HG02642 (cell line): Measurements from ENCODE around the gene LHX1.

Source experiments
- ATAC-seq: cut with Tn5 transposase; IDR thresholded peaks from one replicate; pipeline ENCODE4 v1.9.1; 2021; ENCODE audit warnings: mild to moderate bottlenecking; ENCODE audit not compliant: unreplicated experiment, poor library complexity

Gene LHX1

DNA sequence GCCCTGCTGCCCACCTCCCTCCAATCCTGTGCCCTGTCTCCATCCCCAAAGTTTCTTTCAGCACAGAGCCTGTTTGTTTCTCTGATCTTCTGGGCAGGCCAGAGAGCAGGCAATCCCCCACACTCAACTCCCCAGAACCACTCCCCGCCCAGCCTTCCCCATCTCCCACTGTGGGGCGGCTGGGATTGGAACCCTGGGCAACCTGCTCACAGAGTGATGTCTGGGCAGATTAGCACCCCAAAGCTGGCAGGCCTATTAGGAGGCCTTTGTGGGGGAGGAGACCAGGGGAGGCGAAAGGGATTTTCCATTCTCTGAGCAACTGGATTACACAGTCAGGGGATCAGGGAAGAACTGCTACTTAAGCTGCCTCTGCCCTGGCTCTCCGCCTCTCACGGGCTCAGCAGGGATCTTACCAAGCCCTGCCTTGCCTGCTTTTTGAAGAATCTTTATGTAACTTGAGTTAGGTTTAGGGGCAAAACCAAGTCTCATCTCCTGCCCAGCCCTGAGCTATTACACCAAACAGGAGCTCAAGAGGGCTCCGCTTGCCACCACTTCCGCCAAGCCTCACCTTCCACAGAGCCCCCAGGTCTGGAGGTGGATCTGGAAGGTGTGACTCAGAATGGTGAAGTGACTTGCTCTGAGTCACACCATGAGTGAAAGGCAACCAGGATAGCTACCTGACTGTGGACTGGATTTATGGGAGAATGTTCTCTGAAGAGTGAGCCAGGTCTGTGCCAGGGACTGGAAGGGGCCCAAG is 16.0 kb upstream of the LHX1 start:
- no peak for ATAC-seq

DNA sequence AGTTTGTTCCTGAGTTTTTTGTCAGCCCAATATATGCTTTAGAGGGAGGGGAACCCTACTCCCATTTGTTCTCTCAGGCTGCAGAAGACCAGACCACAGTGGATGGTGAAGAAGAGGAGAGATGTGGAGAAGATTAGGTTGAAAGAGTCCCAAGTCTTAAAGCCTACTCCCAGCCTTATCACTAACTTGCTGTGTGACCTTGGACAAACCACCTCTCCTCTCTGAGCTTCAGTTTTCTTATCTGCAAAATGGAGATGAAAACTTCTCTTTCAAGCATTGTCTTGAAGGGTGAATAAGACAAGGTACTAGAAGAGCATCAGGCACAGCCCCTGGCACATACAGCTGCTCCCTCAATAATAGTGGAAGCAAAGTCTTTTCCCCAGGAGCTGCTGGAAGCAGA is 15.1 kb upstream of the LHX1 start:
- ATAC-seq, result no peak

DNA sequence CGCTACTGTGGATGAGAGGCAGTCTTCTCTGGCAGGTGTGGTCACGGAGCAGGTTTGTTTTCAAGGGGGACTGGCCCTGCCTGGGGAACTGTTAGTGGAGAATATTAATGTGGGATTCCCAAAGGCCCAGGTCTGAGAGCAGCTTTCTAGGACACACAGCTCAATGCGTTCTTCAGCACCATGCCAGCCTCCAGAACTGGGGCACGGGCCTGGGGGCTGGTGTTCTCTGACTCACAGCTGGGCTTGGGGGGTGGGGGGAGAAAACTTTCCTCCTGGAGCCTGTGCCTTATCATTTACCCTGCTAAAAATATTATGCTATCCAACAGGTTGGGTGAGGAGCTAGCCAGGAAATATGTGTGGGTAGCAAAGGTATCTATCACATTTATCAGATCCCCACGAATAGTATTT is 13.5 kb upstream of the LHX1 start:
- ATAC-seq, result no peak

DNA sequence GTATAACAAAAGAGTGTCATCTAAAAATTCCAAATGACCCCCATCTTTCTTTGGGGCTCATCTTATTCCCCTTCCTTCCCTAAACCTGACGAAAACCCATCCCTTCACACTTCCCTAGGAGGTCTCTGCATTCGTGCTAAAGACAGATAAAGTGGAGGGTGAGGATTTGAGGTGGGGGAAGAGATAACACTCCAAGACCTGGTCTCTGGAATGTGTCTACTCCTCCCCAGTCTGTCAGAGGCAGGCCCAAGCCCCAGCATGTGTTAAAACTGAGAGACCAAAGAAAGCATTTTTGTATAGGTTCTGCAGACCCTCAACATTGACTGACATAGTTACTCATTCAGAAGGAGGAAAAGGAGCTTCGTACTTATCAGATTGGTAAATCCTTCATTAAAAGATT is 11.0 kb upstream of the LHX1 start:
- no peak for ATAC-seq

DNA sequence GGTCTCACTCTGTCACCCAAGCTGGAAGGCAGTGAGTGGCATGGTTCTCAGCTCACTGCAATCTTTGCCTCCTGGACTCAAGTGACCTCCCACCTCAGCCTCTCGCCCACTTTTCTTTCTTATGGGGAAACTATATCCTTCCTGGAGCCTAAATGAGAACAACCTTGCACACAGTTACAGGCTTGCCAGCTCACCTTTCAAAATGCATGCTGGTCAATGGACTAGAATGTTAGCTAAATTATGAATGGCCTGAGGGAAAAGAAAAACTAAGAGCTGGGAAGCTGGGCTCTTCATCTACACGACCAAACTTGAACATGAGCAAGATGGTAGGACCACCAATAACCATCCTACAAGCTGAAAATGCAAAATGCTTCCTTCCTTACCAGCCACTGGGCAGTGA is 10.6 kb upstream of the LHX1 start:
- ATAC-seq, result no peak

DNA sequence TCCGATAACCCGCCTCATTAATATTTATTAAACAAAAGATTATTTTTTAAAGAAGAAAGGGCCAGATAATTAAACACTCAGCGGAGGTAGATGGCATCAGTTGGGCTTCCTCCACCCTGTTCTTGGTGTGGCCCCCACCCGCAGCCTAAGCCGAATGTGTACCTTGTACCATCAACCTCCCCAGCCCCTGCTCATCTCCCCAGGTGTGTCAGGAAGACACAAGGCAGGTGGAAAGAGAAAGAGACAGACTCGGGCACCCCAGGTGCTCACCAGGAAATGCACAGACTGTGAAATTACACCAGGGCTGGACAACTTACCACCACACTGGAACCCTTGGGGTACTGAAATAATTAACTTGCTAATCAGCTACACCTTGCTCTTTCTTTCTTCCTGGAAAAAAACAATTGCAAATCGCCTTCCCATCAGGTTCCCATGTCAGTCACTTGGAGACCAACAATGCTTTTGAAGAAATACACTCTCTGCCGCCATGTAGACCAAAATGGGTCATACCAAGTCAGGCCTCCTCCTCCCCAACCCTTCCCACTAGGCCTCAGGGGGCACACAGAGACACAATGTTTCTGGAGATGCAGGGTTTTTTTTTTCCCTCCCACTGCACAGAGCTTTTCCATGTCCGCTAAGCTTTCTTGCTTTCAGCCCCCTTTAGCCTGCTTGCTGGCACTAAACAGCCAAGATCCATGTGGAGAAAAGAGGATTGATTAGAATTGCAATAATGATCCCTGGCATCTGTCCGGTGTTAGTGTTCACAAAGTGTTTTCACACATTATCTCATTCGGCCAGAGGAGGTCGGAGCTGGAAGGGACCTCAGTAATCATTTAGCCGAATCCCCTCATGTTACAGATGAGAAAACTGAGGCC is 8.6 kb upstream of the LHX1 start:
- no peak for ATAC-seq

DNA sequence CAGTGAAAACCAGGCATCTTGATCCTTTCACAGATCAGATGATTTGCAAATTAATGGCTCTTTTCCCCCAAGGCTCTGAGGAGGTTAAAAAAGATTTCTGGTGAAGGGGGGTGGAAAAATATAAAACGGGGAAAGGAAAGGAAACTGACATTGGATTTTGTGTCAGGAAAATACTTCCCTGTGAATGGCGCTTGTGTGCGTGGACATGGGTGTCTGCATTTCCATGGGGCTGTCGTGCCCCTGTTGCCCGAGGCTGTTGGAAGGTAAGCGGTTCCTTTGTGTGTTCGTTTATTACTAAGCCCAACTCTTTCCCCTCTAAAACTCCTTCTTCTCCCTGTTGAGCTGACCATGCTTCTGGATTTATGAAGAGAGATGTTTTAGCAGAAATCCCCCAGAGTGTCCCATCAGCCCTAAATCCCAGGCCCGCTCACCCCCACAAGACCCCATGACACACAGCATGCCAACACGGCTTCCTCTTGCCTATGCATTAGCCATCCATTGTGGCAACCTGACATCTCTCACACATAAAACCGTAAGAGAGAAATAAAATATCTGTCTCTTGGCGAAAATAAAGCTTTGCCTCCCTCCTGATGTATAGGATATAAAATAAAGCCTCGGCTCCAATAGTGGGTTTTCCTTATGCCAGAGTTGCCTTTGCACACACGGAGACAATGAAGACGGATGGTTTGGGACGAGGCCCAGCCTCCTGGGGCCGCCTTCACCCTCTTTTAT is 7.3 kb upstream of the LHX1 start:
- ATAC-seq, result no peak

DNA sequence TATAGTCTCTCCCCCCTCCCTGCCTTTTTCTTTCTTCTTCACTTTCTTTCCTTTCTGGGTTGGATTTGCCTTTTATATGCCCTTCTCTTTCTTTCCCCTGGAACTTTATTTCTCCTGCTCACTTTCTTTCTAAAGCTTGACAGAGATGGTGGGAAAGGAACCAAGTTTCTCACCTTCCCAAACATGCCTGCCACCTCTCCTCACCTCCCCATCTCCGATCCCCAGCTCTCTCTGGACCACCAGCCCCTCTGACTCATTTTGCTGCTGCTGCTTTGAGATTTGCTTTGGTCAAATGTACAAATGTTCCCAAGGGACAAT is 6.7 kb upstream of the LHX1 start:
- no peak for ATAC-seq

DNA sequence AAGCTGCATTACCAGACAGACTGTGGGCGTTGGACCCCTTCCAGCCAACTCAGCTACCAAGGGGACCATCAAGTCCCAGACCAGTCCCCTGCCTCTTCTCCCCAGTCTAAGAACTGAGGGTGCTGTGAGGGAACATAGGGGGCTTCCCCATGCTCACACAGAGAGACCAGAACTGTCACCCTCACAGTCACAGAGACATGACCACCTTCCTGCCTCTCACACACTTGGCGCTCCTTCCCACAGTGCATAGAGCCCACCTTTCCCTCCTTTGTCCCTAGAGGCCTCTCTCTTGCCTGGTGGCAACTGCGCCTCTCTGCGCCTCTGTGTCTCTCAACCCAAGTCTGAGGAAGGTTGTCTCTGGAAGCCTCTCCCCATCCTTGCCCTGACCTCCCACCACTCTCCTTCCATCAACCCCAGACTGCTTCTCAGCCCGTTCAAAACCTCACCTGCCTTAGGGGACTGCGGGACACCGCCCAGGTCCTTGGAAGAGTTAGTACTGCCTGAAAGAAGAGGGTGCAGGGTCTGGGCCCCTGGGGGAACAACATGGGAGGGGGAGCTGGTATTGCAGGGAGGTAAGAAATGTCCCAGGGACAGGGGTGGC is 6.1 kb upstream of the LHX1 start:
- ATAC-seq, result no peak

DNA sequence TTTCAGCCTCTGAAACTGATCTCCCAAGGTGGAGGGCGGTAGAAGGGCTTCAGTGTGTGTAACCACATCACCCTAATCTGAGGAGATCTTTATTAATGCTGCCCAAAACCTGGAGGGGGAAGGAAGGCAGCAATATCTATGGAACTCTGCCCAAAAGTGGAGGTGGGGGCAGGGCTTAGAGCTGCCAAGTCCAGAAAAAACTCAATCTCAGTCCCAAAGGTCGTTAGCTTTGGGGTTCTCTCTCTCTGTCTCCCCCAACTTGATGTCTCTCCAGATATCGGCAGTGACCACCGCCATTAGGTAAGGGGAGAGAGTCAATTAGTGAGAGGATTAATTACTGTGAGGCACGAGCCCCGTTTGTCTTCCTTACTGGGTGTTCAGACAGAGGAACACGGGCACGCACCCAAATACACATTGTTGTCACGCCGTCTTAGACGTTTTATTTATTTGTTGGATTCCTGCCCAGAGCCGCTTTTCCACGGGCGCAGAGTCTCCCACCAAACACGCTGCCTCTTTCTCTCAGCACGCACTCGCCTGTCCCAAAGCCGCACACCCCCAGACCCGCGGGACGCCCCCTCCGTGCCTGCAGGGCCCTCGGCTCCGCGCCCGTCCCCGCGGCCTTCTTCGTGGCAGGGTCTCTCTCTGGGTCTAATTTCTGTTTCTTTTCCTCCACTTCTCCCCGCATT is 5.4 kb upstream of the LHX1 start:
- no peak for ATAC-seq

DNA sequence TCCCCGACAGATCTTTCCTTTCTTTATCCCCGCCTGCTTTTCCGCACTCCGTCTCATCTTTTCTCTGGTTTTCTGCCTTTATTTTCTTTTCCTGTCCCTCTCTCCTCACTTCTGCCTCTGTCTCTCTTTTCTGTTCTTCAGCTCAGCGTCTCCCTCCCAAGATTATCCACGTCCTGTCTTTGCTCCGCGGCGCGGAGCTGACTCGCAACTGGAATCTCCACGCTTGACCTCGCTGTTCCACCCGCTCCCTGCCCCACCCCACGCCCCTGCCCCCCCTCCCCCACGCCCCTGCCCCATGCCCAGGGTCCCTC is 4.9 kb upstream of the LHX1 start:
- no peak for ATAC-seq

DNA sequence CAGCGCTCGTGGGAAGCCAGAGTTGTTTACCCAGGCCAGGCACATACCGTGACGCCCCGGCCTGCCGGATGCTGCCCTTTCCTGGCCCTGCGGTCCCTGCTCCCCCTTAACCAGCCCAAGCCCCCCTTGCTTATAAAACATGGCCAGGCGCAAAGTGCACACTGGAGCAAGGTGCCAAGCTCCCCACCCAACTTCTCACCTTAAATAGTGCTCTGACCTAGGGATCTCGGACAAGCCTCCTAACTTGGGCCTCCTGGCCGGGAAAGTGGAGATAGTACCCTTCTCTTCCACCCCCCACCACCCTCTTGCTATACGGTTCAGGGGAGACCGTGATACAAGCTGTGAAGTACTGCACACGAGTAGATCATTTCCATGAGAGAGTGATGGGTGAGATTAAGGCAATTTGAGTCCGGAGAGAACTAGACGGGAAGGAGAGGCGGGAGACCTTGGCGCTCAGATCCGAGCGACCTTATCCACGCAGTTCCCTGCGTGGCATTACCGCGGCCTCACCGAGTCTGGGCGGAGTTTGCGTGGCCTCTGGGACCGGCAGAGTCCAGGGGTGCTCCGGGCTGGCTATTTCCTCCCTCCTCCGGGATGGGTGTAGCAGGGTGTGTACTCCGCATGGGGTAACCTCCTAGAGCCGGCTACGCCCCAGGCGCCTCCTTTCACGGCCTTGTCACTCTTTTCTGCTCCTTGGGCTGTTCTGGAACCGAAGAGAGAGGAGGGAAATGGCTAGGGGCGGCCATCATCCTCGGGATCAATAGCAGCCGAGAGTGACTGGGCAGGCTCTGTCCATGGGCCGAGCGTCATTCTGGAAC is 4.4 kb upstream of the LHX1 start:
- no peak for ATAC-seq

DNA sequence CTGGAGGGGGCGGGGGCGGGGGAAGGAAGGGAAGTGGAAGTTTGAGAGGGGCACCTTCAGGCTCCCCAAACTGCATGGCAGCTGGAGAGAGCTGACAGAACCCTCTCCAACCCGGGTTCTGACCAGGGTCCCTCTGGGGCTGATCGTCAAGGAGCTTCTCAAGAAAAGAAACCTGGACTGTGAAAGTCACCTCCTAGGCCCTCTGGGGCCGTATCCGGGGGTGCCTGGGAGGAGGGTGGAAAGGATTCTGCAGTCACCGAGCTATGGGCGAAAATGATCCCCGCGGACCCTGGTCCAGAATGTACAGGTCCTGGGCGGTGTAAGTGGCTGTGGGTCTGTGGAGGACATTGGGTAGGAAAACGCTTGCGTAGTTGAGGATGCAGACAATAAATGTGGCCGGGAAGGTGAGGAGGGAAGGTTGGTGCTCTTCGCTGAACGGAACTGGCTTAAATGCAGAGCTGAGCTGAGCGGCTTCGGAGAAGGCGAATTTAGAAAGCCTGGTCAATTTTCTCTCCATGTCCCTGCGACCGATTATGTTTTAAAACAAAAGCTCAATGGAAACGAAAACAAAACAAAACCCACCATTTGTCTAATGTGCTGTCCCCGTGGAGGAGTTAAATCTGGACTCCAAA is 3.6 kb upstream of the LHX1 start:
- ATAC-seq, result no peak

DNA sequence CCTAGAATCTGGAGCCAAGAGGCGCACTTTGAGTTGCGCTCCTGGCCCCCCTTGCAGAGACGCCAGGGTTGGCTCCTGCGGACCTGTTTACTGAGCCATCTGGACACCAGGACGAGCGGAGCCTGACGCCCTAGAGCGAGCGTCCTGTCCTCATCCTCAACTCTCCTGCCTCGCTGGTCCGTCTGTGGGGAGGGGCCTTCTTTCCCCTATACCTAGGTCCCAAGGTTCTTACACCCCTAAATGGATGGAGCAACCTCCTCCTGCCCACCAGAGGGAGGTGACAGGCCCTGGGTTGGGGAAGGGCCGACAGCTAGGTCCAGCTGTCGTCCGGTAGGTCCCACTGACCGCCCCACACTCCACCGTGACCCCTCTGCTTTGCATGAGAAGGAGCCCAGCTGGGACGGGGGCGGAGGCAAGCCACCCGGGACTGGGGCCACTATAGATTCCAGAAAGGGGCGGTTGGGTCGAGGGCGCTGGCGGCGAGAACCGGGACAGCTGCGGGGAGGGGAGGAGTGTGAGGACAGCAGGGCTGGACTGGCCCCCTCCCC is 3.1 kb upstream of the LHX1 start:
- ATAC-seq, result no peak

DNA sequence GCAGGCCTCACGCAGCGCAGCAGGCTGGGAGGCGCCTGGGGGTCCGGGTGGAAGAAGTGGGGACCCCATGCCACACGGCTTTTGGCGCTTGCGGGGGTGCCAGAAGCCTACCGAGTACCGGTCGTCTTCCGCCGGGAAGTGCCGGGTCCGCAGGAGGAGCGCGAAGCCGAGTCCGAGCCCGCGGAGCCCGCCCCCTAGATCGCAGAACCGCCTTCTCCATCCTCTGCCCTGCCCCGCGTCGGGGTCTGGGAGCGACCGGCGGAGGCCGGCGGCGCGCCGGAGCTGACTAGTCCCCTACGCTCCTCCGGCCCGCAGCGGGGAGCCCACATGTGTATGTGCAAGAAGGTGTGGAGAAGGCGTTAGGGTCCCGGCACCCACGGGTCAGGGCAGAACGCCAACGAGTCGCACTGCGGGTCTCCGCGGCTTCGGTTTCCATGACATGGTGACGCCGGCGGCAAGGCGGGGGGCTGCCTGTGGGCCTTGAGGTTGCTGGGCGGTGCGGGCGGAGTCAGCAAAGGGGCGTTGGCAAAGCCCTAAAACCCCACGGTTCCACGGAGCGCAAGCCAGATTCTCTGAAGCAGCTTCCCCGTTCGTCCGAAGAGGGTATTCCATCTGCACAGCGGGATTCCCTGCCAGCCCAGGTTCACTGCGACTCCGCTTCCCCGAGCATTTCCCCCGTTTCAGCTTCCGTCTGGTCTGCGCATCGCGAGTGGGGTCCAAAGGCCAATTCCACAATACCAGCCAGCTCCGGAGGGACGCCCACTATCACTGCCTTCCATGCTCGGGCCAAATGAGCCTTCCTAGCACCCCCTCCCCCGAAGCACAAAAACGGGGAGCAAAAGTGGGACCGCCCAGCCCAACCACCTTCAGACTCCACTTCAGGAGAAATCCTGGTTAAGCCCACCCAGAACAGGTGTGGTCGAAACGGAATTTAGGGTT is 2.3 kb upstream of the LHX1 start:
- ATAC-seq, result no peak

DNA sequence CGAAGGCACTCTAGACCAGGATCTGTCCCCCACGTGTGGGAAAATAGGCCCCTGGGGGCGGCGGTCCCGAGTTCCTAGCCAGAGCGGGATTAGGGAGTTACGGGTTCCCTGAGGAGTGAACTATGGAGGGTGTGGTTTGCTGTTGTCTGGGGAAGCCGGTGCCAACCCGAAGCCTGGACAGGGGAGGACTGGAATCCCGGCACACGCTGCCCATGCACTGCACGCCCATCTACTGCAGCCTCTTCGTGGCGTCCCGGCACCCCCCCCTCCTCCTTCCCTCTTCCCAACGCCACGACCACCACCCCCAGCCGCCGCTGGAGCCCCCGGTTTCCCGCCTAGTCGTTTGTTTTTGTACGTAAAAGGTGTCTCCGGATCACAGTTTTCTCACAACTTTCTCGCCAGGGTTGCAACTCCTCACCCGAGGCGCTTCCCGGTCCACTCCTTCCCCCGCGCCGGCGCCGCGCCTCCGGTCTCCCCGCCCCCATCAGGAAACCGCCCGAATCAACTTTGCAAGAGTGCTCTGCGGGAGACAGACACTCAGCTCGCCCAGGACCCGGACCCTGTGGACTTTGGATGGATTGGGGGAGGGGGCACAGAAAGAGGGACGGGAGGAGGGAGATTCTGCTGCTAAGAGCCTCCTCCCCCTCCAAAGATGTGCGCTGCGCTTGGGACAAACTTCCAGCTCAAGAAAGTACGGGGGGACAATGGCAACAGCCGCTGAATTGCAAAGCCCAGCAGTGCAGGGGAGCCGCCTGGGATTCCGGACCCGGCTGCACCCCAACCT is 1.4 kb upstream of the LHX1 start:
- no peak for ATAC-seq

DNA sequence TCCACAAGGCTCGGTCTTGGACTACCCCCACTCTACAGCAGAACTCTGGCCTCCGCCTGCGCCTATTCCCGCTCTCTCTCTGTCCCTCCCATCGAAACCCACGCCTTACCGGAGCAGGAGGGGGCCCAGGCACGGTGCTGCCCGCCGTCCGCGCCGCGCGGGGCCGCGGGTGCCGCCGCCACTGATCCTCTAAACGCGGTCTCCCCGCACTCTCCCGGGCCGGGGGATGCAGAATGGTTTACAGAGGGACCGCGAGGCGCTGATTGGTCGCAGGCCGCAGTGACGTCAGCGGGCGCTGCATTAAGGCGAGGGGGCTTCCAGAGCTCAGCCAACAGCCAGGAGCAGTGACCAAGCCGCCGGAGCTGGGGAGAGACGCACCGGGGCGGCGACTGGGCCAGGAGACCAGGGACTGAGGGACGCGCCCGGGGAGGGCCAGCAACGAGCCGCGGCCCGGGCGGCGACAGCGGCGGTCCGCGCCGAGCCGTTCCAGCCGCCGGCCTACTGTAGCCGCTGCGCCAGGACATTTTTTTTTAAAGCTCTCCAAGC is 747 bp upstream of the LHX1 start:
- ATAC-seq, result no peak
